GM21576 (cell line): Measurements from ENCODE around the gene LAGE3.
A peak's percentile ranks its signal among the peaks of the same experiment; 100 is the strongest.

Experiments
- ATAC-seq: cut with Tn5 transposase; IDR thresholded peaks from one replicate; pipeline ENCODE4 v1.9.1; 2021; ENCODE audit warnings: mild to moderate bottlenecking, moderate library complexity; ENCODE audit not compliant: unreplicated experiment

LAGE3 gene

GRCh38 chrX:154436983-154437752 lies 41.9 kb downstream of the LAGE3 start, which contains the start of gene GDI1:
GDI1 (plus strand) TSS chrX:154437154; CDS start chrX:154437255, 101 bp downstream.
- no peak for ATAC-seq

GRCh38 chrX:154436374-154436982 lies 42.6 kb downstream of the LAGE3 start:
- no peak for ATAC-seq

- ATAC-seq: no peak
Measured at GRCh38 chrX:154435171-154435733, 43.8 kb downstream of the LAGE3 start.

GRCh38 chrX:154434394-154435168 lies 44.5 kb downstream of the LAGE3 start:
- ATAC-seq: no peak

GRCh38 chrX:154433605-154434004 lies 45.5 kb downstream of the LAGE3 start:
- no peak for ATAC-seq

- no peak for ATAC-seq
Measured at GRCh38 chrX:154432210-154432609, 46.9 kb downstream of the LAGE3 start.

- no peak for ATAC-seq
Measured at GRCh38 chrX:154431341-154431740, 47.7 kb downstream of the LAGE3 start.

GRCh38 chrX:154430916-154431315 lies 48.2 kb downstream of the LAGE3 start:
- no peak for ATAC-seq

GRCh38 chrX:154430479-154430878 lies 48.6 kb downstream of the LAGE3 start:
- ATAC-seq: no peak

- ATAC-seq: no peak
Measured at GRCh38 chrX:154429711-154430110, 49.4 kb downstream of the LAGE3 start.

GRCh38 chrX:154428176-154429171 lies 50.6 kb downstream of the LAGE3 start, which contains the start of gene ATP6AP1:
ATP6AP1 (plus strand) TSS chrX:154428677; CDS start chrX:154428693, 16 bp downstream.
- ATAC-seq: peak; percentile 95
